GM21825 (cell line): ENCODE measurements around the gene PHACTR1.
"Not testable (repeated sequence)": the region's sequence is repeated elsewhere in the genome, so short reads cannot be mapped to it uniquely, and the experiment has no call there.

Experiments
- ATAC-seq: cut with Tn5 transposase; IDR thresholded peaks from one replicate; pipeline ENCODE4 v1.9.1; 2021; ENCODE audit warnings: mild to moderate bottlenecking, moderate library complexity; ENCODE audit not compliant: unreplicated experiment

Gene PHACTR1

GRCh38 chr6:13326031-13326586 is 609.5 kb downstream of the PHACTR1 start:
- ATAC-seq = not testable (repeated sequence)

GRCh38 chr6:13327691-13328075 is 611.1 kb downstream of the PHACTR1 start:
- ATAC-seq = no peak

- peak; percentile 82 for ATAC-seq
Observed at GRCh38 chr6:13328076-13328874, 611.7 kb downstream of the PHACTR1 start, which contains the start of gene TBC1D7. TSS of gene TBC1D7 (minus strand) at chr6:13328537. CDS start at chr6:13326898, 1,639 bp downstream.

- ATAC-seq = no peak
Observed at GRCh38 chr6:13328875-13329183, 612.3 kb downstream of the PHACTR1 start.

- no peak for ATAC-seq
Observed at GRCh38 chr6:13331516-13332348, 615.2 kb downstream of the PHACTR1 start.

GRCh38 chr6:13332349-13332706 is 615.8 kb downstream of the PHACTR1 start:
- no peak for ATAC-seq

GRCh38 chr6:13334953-13335352 is 618.4 kb downstream of the PHACTR1 start:
- no peak for ATAC-seq

- no peak for ATAC-seq
Observed at GRCh38 chr6:13336553-13336952, 620.0 kb downstream of the PHACTR1 start.

- ATAC-seq = no peak
Observed at GRCh38 chr6:13338038-13338437, 621.5 kb downstream of the PHACTR1 start.
